NCI-H226 (cell line): ENCODE measurements around the gene RHOH.
A peak's percentile ranks its signal among the peaks of the same experiment; 100 is the strongest.

ENCODE experiments used
- DNase-seq: peaks from one replicate; pipeline ENCODE4 v3.0.0-alpha.2; 2015

Gene RHOH

GRCh38 chr4:40240040-40240653 is 43.3 kb downstream of the RHOH start:
- no peak for DNase-seq

GRCh38 chr4:40241026-40241425 is 44.2 kb downstream of the RHOH start:
- DNase-seq: no peak

- no peak for DNase-seq
These were observed 45.1 kb downstream of the RHOH start for GRCh38 chr4:40241941-40242340.

GRCh38 chr4:40243386-40243948 is 46.6 kb downstream of the RHOH start:
- no peak for DNase-seq

- DNase-seq: no peak
These were observed 47.8 kb downstream of the RHOH start for GRCh38 chr4:40244606-40245005.

- DNase-seq: no peak
These were observed 48.7 kb downstream of the RHOH start for GRCh38 chr4:40245550-40245949.

GRCh38 chr4:40246011-40246900 is 49.4 kb downstream of the RHOH start:
- no peak for DNase-seq

GRCh38 chr4:40246938-40247337 is 50.1 kb downstream of the RHOH start:
- no peak for DNase-seq

- no peak for DNase-seq
These were observed 50.5 kb downstream of the RHOH start for GRCh38 chr4:40247350-40247749.

- DNase-seq: peak; percentile 53
These were observed 54.5 kb downstream of the RHOH start for GRCh38 chr4:40251366-40251765.

GRCh38 chr4:40253906-40254305 is 57.1 kb downstream of the RHOH start:
- DNase-seq: no peak

GRCh38 chr4:40254608-40255392 is 58.0 kb downstream of the RHOH start:
- DNase-seq: no peak

- DNase-seq: peak; percentile 86
These were observed 58.8 kb downstream of the RHOH start for GRCh38 chr4:40255393-40256281.

GRCh38 chr4:40256329-40256728 is 59.5 kb downstream of the RHOH start:
- DNase-seq: no peak

GRCh38 chr4:40256817-40257216 is 60.0 kb downstream of the RHOH start:
- DNase-seq: no peak

GRCh38 chr4:40258627-40259026 is 61.8 kb downstream of the RHOH start:
- no peak for DNase-seq

- DNase-seq: no peak
These were observed 64.6 kb downstream of the RHOH start for GRCh38 chr4:40261231-40262076.

- no peak for DNase-seq
These were observed 65.3 kb downstream of the RHOH start for GRCh38 chr4:40262077-40262528.

GRCh38 chr4:40262861-40263260 is 66.0 kb downstream of the RHOH start:
- DNase-seq: no peak

- peak; percentile 57 for DNase-seq
These were observed 67.7 kb downstream of the RHOH start for GRCh38 chr4:40264497-40264896.
